Astrocyte of the cerebellum (primary cell): ENCODE results near the gene RABGGTB.
"Not testable (repeated sequence)": the region's sequence is repeated elsewhere in the genome, so short reads cannot be mapped to it uniquely, and the experiment has no call there.

Source experiments
- DNase-seq: peaks from one replicate; pipeline ENCODE4 v3.0.0-alpha.2; 2011; ENCODE audit warnings: low read depth
- H3K4me3 ChIP-seq: 2 replicates; pipeline ENCODE4 v1.5.1; 2011; ENCODE audit warnings: mild to moderate bottlenecking, low read depth, low read length, moderate library complexity
- in situ Hi-C: cut with HindIII; loops from 2 replicates; pipeline ENCODE4 v1.10.0; 2017; ENCODE audit warnings: low sequenced_read_pairs
- TF ChIP-seq, protein P1 (sequence below): IDR thresholded peaks from 2 replicates; pipeline ENCODE4 v1.5.1; 2012; ENCODE audit warnings: low read length, low read depth, moderate library complexity, mild to moderate bottlenecking; ENCODE audit errors: missing control alignments

Gene RABGGTB

DNA sequence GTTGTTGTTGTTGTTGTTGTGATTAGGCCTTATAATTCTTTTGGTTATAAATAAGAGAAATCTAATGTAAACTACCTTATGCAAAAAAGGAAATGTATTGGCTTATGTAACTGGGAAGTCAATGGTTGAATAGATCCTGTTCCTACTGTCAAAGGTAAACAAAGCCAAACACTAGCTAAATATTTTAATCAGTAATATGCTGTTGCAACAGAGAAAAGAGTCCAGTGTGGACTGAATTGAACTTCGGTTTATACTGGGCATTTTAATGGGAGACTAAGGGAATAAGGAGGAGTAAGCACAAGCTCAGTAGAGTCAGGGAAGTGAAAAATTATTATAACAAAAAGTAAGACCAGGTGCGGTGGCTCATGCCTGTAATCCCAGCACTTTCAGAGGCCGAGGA lies 26.0 kb downstream of the RABGGTB start:
- TF ChIP-seq, protein P1, sequence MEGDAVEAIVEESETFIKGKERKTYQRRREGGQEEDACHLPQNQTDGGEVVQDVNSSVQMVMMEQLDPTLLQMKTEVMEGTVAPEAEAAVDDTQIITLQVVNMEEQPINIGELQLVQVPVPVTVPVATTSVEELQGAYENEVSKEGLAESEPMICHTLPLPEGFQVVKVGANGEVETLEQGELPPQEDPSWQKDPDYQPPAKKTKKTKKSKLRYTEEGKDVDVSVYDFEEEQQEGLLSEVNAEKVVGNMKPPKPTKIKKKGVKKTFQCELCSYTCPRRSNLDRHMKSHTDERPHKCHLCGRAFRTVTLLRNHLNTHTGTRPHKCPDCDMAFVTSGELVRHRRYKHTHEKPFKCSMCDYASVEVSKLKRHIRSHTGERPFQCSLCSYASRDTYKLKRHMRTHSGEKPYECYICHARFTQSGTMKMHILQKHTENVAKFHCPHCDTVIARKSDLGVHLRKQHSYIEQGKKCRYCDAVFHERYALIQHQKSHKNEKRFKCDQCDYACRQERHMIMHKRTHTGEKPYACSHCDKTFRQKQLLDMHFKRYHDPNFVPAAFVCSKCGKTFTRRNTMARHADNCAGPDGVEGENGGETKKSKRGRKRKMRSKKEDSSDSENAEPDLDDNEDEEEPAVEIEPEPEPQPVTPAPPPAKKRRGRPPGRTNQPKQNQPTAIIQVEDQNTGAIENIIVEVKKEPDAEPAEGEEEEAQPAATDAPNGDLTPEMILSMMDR: no peak
- H3K4me3 ChIP-seq: no peak overlapping the region
- in situ Hi-C loops: no loop called here
- no peak for DNase-seq

DNA sequence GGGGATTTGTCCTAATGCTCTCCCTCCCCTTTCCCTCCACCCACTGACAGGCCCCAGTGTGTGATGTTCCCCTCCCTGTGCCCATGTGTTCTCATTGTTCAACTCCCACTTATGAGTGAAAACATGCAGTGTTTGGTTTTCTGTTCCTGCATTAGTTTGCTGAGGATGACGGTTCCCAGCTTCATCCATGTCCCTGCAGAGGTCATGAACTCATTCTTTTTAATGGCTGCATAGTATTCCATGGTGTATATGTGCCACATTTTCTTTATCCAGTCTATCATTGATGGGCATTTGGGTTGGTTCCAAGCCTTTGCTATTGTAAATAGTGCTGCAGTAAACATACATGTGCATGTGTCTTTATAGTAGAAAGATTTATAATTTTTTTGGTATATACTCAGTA lies 37.5 kb downstream of the RABGGTB start:
- DNase-seq, in situ Hi-C loops, H3K4me3 ChIP-seq: not testable (repeated sequence)

DNA sequence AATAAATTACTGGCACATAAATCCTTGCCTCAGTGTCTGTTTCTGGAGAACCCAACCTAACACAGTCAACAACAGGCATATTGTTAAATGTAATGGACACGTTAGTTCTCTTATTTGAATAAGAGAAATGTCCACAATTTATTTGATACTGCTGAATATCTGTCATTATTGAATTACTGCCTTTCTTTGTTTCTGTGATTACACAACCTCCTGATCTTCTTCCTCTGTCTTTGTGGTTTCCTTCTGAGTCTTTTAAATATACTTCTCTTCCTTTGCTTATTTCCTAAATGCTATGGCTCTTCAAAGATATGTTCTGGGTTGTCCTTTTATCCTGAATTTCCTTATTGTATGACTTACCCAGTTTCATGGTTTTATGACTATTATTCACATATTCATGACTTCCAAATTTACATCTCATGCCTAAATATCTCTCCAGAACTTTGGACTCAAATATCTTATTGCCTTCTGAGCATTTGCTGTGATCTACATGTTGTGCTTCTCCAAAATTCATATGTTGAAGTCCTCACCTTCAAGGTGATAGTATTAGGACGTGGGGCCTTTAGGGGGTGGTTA lies 50.6 kb downstream of the RABGGTB start:
- H3K4me3 ChIP-seq: no peak overlapping the region
- in situ Hi-C loops: no loop called here
- TF ChIP-seq, protein P1: no peak
- no peak for DNase-seq

DNA sequence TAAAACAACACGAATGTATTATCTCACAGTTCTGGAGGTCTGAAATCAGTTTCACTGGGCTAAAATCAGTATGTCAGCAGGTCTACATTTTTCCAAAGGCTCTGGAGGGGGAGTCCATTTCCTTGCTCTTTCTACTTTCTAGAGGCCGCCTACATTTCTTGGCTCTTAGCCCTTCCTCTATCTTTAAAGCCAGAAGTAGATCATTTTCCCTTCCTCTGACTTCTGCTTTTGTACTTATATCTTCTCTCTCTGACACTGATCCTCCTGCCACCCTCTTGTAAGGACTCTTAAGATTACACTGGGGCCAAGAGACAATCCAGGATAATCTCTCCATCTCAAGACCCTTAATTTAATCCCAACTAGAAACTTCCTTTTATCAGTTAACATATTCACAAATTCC lies 52.0 kb downstream of the RABGGTB start:
- DNase-seq: no peak
- TF ChIP-seq, protein P1: no peak
- no peak overlapping the region for H3K4me3 ChIP-seq
- in situ Hi-C loops: no loop called here

DNA sequence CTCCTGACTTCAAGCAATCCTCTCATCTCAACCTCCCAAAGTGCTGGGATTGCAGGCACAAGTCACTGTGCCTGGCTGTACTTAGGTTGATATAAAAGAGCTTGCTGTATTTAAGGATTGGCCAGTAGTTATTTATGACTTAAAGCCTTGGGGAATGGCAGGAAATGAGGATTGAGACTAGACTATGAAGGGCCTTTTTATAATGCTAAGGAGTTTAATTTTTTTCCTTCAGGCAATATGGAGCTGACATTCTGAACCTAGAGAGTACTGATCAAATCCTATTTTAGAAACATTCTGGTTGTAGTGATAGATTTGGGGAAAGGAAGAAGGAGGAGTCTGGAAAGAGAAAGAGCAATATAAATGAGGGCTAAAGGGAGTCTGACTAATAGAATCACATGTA lies 55.4 kb downstream of the RABGGTB start:
- in situ Hi-C loops: no loop called here
- DNase-seq: no peak
- H3K4me3 ChIP-seq: no peak overlapping the region
- TF ChIP-seq, protein P1: no peak
